ENCODE results near the gene FAM131A.
A peak's percentile ranks its signal among the peaks of the same experiment; 100 is the strongest.

Gene FAM131A

GRCh38 chr3:184337399-184337714, at the start of gene FAM131A:
Gene FAM131A, plus strand, starts transcription at chr3:184337600. Its CDS starts 31 bp downstream, at chr3:184337631.
- DNase-seq (ENCODE audit: low read depth): no peak

DNA sequence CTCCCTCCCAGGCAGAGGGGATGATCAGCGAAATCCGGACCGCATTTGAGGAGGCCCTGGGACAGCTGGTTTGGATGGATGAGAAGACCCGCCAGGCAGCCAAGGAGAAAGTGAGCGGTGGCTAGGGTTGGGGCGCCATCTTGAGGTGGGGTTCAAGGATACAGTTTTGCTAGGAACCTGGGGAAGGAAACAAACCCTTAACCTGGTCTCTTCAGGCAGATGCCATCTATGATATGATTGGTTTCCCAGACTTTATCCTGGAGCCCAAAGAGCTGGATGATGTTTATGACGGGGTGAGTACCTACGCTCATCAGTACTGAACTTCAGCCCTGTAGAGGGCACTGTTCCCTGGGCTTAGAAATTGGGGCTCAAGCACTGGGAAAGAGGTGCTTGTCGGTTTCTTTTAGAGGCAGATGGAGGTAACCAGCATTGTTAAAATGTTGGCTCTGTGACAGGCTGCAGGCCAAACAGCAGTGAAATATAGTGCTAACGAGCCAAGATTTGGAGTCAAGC, 47.9 kb upstream of the FAM131A start:
- DNase-seq (ENCODE audit: low read depth): no peak

DNA sequence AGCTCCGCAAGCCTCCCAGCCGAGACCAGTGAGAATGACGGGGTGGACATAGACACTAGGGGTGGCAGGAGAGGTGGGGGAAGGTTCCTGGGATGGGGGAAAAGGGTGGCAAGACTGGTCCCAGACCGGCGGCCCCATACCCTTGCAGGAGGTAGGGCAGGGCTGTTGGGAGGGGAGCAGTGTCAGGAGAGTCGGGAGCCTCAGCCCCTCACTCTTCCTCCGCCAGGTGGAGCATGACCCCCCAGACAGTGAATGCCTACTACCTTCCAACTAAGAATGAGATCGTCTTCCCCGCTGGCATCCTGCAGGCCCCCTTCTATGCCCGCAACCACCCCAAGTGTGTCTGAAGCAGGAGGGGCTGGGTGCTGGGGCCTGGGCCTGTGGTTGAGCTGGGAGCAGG, 47.1 kb upstream of the FAM131A start:
- DNase-seq (ENCODE audit: low read depth): no peak

GRCh38 chr3:184291044-184291737, 46.2 kb upstream of the FAM131A start:
- DNase-seq (ENCODE audit: low read depth): no peak

DNA sequence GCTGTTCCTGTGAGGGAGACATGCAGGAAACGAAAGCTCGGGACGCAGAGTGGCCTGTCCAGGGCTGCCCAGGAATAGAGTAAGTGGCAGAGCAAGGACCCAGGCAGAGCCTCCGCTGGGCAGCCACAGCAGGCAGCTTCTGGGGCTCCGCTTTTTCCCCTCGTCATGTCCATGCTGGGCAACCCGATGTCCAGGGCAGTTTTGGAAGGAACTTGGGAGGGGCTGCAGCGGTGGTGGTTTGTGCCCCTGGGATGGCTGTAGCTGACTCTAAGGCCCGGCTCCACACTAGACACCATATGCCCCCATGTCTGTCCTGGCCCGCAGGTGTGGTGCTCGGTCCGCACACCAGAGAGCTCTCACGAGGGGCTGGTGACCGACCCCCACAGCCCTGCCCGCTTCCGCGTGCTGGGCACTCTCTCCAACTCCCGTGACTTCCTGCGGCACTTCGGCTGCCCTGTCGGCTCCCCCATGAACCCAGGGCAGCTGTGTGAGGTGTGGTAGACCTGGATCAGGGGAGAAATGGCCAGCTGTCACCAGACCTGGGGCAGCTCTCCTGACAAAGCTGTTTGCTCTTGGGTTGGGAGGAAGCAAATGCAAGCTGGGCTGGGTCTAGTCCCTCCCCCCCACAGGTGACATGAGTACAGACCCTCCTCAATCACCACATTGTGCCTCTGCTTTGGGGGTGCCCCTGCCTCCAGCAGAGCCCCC, 45.5 kb upstream of the FAM131A start:
- no peak for DNase-seq (ENCODE audit: low read depth)

- no peak for DNase-seq (ENCODE audit: low read depth)
Measured at GRCh38 chr3:184295771-184296170, 41.6 kb upstream of the FAM131A start.

GRCh38 chr3:184296616-184297015, 40.8 kb upstream of the FAM131A start:
- DNase-seq (ENCODE audit: low read depth): no peak

GRCh38 chr3:184298759-184299487, 38.5 kb upstream of the FAM131A start, which contains the start of gene PSMD2:
Gene PSMD2, plus strand, starts transcription at chr3:184299241. Its CDS starts 26 bp downstream, at chr3:184299267.
- peak; percentile 80 for DNase-seq (ENCODE audit: low read depth)

DNA sequence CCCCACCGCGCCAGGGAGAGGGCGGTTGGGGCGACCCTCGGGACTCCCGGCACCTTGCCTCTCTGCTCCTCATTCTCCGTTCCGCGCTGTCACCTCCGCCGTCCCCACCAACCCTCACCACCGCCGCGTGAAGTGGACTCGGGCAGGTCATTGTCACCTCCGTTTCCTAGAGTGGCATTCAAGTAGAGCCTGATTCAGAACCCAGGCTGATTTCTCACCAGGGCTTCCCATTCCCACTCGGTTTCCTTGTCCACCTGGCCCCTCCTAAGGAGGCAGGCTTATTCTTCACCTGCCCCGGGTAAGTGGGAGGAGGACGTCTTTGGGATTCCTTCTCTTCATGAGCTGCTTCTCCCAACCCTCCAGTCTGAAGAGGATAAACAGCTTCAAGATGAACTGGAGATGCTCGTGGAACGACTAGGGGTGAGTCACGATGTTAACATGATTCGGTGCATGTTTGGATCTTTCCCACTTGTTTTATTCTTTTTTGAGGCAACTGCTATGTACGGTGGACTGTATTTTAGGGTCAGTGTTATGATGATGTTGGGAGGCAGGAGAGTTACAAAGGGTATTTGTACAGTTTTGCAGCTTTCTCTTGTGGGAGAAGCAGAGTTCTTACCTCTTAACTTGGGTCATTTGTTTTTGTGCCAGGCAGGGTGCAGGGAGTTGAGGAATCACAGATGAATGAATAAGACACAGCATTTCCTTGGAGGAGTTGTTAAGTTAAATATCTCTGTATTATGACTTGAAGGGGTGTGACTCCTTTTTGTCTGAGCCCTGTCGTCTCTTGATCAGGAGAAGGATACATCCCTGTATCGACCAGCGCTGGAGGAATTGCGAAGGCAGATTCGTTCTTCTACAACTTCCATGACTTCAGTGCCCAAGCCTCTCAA, 37.7 kb upstream of the FAM131A start:
- no peak for DNase-seq (ENCODE audit: low read depth)

DNA sequence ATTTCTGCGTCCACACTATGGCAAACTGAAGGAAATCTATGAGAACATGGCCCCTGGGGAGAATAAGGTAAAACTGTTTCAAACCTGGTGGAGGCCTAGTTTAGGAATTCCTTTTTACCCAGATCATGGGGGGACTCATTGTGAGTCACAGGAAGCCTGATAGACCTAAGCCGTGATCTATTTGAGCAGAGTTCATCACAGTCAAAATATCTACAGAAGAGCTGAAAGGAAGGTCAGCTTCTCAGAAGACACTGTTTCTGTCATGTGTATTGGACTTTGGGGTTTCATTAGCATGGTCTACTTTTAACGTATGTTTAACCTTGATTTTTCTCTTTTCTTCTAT, 37.1 kb upstream of the FAM131A start:
- no peak for DNase-seq (ENCODE audit: low read depth)

DNA sequence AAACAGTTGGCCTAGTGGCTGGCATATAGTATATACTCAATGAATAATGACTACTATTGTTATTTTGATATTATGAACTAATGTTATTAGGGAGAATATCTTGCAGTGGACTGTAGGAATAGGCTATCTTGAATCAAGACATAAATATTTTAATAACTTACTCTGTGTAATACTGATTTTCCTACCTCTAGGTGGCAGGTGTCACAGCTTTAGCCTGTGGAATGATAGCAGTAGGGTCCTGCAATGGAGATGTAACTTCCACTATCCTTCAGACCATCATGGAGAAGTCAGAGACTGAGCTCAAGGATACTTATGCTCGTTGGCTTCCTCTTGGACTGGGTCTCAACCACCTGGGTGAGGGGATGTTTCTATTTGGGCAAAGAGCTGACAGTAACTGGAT, 31.8 kb upstream of the FAM131A start:
- DNase-seq (ENCODE audit: low read depth): no peak

DNA sequence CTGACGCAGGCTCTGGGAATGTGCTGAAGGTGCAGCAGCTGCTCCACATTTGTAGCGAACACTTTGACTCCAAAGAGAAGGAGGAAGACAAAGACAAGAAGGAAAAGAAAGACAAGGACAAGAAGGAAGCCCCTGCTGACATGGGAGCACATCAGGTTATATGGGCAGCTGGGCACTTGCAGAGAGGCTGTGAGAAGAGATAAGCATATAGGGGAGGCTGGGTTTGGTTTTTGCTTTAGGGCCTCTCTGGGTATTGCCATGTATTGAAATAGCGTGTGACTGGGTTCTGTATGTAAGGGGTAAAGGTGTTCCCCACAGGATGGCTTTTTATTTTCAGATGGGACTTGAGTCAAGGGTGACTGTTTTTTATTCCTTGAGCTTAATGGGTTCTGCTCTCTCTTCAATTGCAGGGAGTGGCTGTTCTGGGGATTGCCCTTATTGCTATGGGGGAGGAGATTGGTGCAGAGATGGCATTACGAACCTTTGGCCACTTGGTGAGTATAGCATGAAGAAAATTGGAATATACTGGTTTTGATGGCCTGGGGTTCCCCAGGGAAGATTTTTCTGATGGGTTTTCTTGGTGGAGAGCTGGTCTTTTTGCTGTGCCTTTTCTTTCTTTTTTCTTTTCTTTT, 30.9 kb upstream of the FAM131A start:
- DNase-seq (ENCODE audit: low read depth): no peak

DNA sequence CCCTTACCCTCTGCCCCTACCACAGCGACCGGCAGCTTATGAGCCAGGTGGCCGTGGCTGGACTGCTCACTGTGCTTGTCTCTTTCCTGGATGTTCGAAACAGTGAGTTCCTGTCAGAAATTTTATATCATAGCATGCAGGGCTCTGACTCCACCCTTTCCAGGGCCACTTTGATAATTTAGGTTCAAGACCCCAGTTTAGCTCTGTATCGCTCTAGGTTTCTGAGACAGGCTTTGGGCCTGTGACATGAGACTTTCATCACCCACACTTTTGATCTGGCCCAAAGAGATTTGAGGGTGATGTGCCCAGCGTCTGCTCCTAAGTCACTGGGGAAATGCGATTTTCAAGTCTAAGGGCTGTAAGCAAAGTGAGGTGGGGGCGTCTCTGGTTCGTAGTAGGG, 29.5 kb upstream of the FAM131A start:
- no peak for DNase-seq (ENCODE audit: low read depth)

DNA sequence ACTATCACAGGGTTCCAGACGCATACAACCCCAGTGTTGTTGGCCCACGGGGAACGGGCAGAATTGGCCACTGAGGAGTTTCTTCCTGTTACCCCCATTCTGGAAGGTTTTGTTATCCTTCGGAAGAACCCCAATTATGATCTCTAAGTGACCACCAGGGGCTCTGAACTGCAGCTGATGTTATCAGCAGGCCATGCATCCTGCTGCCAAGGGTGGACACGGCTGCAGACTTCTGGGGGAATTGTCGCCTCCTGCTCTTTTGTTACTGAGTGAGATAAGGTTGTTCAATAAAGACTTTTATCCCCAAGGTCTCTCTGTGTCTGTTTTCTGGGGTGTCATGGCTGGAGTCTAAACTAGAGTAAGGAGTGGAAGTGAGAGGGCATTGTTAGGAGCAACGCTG, 28.7 kb upstream of the FAM131A start:
- DNase-seq (ENCODE audit: low read depth): no peak

DNA sequence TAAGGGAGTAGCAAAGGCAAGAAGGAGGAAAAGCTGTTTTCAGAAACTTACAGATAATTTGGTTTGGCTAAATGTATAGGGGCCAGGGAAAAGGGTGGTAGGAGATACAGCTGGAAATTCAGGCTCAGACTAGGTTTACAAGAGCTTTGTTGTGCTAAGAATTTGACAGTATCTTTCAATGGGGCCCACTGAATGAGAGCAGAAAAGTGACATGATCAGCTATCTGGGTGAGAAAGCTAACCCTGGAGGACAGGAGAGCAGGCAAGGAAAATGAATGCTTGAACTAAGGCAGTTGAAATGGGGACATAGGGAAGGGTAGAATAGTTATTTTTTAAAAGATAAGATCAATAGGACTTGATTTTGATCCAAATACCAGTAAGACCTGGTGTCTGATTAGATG, 25.8 kb upstream of the FAM131A start:
- DNase-seq (ENCODE audit: low read depth): no peak

GRCh38 chr3:184314363-184314699, 23.1 kb upstream of the FAM131A start, which contains the start of gene EIF4G1:
Gene EIF4G1, plus strand, starts transcription at chr3:184314606. Its CDS starts 1,191 bp downstream, at chr3:184315797.
- peak; percentile 70 for DNase-seq (ENCODE audit: low read depth)

GRCh38 chr3:184314700-184315542, 22.5 kb upstream of the FAM131A start:
- no peak for DNase-seq (ENCODE audit: low read depth)

DNA sequence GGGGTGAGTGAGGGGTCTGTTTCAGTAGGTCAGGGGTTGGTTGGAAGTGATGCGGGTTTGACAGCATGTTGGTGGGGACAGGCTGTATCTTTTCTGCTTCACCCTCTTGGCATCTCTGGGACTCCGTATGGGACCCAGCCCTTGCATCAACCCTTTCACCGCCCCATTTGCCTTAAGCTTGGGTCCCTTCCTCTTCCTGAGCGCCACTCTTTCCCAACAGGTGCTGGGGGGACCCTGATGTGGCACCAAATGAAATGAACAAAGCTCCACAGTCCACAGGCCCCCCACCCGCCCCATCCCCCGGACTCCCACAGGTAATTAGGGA, 21.9 kb upstream of the FAM131A start:
- no peak for DNase-seq (ENCODE audit: low read depth)

- no peak for DNase-seq (ENCODE audit: low read depth)
Measured at GRCh38 chr3:184315871-184316661, 21.3 kb upstream of the FAM131A start.

GRCh38 chr3:184316792-184317191, 20.6 kb upstream of the FAM131A start:
- no peak for DNase-seq (ENCODE audit: low read depth)
